Mesenchymal stem cell (in vitro differentiated cells and primary cell): Measurements from ENCODE around the gene PKD1L1. TPM values are rescaled to one million over a fixed set of nuclear protein-coding genes. Genes with fewer than 3 reads are reported as not detected.

Experiments
- DNase-seq: peaks from one replicate; pipeline ENCODE4 v3.0.0-alpha.2; 2013
- H2AFZ ChIP-seq: one replicate; pipeline ENCODE4 v1.6.1; 2013; ENCODE audit warnings: low read depth, mild to moderate bottlenecking, control low read depth, inconsistent platforms, low read length, moderate library complexity
- H2AK5ac ChIP-seq: 2 replicates; pipeline ENCODE4 v1.6.1; 2013; ENCODE audit warnings: low read length, moderate library complexity, mild to moderate bottlenecking, inconsistent platforms; ENCODE audit not compliant: severe bottlenecking
- H2BK120ac ChIP-seq: one replicate; pipeline ENCODE4 v1.6.1; 2013; ENCODE audit warnings: low read depth, mild to moderate bottlenecking, inconsistent platforms, low read length, moderate library complexity
- H2BK12ac ChIP-seq, 2 experiments: one replicate each; pipeline ENCODE4 v1.6.1; 2013; ENCODE audit warnings: inconsistent platforms in 2 of 2, low read length in 2 of 2, mild to moderate bottlenecking in 2 of 2, moderate library complexity in 2 of 2, control low read depth in 1 of 2
- H2BK15ac ChIP-seq: one replicate; pipeline ENCODE4 v1.6.1; 2013; ENCODE audit warnings: mild to moderate bottlenecking, low read depth, inconsistent platforms; ENCODE audit not compliant: poor library complexity, severe bottlenecking
- H2BK5ac ChIP-seq: 2 replicates; pipeline ENCODE4 v1.6.1; 2013; ENCODE audit warnings: low read depth, mild to moderate bottlenecking, low read length, control low read depth, inconsistent platforms; ENCODE audit not compliant: poor library complexity, severe bottlenecking
- H3K14ac ChIP-seq, 2 experiments: one replicate each; pipeline ENCODE4 v1.6.1; 2013; ENCODE audit warnings: inconsistent platforms in 2 of 2, low read length in 2 of 2, control low read depth in 1 of 2, mild to moderate bottlenecking in 1 of 2, moderate library complexity in 1 of 2
- H3K18ac ChIP-seq, 2 experiments: one replicate each; pipeline ENCODE4 v1.6.1; 2013; ENCODE audit warnings: inconsistent platforms in 2 of 2, low read length in 2 of 2, control low read depth in 1 of 2, low read depth in 1 of 2, mild to moderate bottlenecking in 1 of 2
- H3K23ac ChIP-seq, 2 experiments: one replicate each; pipeline ENCODE4 v1.6.1; 2013; ENCODE audit warnings: inconsistent platforms in 2 of 2, low read length in 2 of 2, mild to moderate bottlenecking in 2 of 2, moderate library complexity in 2 of 2, control low read depth in 1 of 2
- H3K27ac ChIP-seq: 2 replicates; pipeline ENCODE4 v1.5.1; 2013; ENCODE audit warnings: mild to moderate bottlenecking, moderate library complexity, low read length, control low read depth, inconsistent platforms; ENCODE audit not compliant: poor library complexity, severe bottlenecking
- H3K27me3 ChIP-seq, 2 experiments: 2 replicates each; pipeline versions ENCODE4 v1.6.1 to v1.7.0; 2013; ENCODE audit warnings: low read length in 2 of 2, mild to moderate bottlenecking in 2 of 2, moderate library complexity in 2 of 2, control low read depth in 1 of 2, inconsistent platforms in 1 of 2; ENCODE audit not compliant: control insufficient read depth in 1 of 2, insufficient read depth in 1 of 2
- H3K36me3 ChIP-seq, 2 experiments: 2 replicates each; pipeline versions ENCODE4 v1.6.1 to v1.7.0; 2013; ENCODE audit warnings: low read length in 2 of 2, control low read depth in 1 of 2, inconsistent platforms in 1 of 2, low read depth in 1 of 2, mild to moderate bottlenecking in 1 of 2; ENCODE audit not compliant: insufficient read depth in 2 of 2, control insufficient read depth in 1 of 2
- H3K4ac ChIP-seq, 2 experiments: one replicate each; pipeline ENCODE4 v1.6.1; 2013; ENCODE audit warnings: inconsistent platforms in 2 of 2, low read length in 2 of 2, mild to moderate bottlenecking in 2 of 2, moderate library complexity in 2 of 2, control low read depth in 1 of 2, low read depth in 1 of 2
- H3K4me1 ChIP-seq: 2 replicates; pipeline ENCODE4 v1.6.1; 2013; ENCODE audit warnings: low read depth, low read length, control low read depth; ENCODE audit not compliant: control insufficient read depth, insufficient read depth
- H3K4me2 ChIP-seq: 2 replicates; pipeline ENCODE4 v1.6.1; 2013; ENCODE audit warnings: low read length, mild to moderate bottlenecking, inconsistent platforms; ENCODE audit not compliant: poor library complexity, severe bottlenecking
- H3K4me3 ChIP-seq, 2 experiments: 2 replicates each; pipeline versions ENCODE4 v1.5.1 to v1.7.0; 2013; ENCODE audit warnings: low read length in 2 of 2, mild to moderate bottlenecking in 2 of 2, control low read depth in 1 of 2, low read depth in 1 of 2; ENCODE audit not compliant: insufficient read depth in 1 of 2
- H3K79me1 ChIP-seq: replicated peaks from 2 replicates; pipeline ENCODE4 v1.6.1; 2013; ENCODE audit warnings: mild to moderate bottlenecking, control low read depth, low read length, inconsistent platforms; ENCODE audit not compliant: poor library complexity, severe bottlenecking
- H3K9ac ChIP-seq: 2 replicates; pipeline ENCODE4 v1.7.0; 2013; ENCODE audit warnings: mild to moderate bottlenecking, low read length, moderate library complexity
- H3K9me3 ChIP-seq: 2 replicates; pipeline ENCODE4 v1.7.0; 2013; ENCODE audit warnings: mild to moderate bottlenecking, low read length; ENCODE audit not compliant: control insufficient read depth
- H4K8ac ChIP-seq: one replicate; pipeline ENCODE4 v1.6.1; 2013; ENCODE audit warnings: inconsistent platforms, mild to moderate bottlenecking, low read length, moderate library complexity
- H4K91ac ChIP-seq: one replicate; pipeline ENCODE4 v1.6.1; 2013; ENCODE audit warnings: mild to moderate bottlenecking, low read length, inconsistent platforms
- WGBS: methylation state at CpG from one replicate; pipeline ENCODE4 v1.1.7; 2013; ENCODE audit warnings: mixed read lengths; 5-methylcytosine and 5-hydroxymethylcytosine counted together
- polyA plus RNA-seq, 2 experiments: library from polyadenylated mRNA; stranded (reverse); fragments of 200-250 nt; gene quantifications; one replicate each; pipeline ENCODE4 v1.2.3, GENCODE V29; 2013

PKD1L1 gene, protein sequence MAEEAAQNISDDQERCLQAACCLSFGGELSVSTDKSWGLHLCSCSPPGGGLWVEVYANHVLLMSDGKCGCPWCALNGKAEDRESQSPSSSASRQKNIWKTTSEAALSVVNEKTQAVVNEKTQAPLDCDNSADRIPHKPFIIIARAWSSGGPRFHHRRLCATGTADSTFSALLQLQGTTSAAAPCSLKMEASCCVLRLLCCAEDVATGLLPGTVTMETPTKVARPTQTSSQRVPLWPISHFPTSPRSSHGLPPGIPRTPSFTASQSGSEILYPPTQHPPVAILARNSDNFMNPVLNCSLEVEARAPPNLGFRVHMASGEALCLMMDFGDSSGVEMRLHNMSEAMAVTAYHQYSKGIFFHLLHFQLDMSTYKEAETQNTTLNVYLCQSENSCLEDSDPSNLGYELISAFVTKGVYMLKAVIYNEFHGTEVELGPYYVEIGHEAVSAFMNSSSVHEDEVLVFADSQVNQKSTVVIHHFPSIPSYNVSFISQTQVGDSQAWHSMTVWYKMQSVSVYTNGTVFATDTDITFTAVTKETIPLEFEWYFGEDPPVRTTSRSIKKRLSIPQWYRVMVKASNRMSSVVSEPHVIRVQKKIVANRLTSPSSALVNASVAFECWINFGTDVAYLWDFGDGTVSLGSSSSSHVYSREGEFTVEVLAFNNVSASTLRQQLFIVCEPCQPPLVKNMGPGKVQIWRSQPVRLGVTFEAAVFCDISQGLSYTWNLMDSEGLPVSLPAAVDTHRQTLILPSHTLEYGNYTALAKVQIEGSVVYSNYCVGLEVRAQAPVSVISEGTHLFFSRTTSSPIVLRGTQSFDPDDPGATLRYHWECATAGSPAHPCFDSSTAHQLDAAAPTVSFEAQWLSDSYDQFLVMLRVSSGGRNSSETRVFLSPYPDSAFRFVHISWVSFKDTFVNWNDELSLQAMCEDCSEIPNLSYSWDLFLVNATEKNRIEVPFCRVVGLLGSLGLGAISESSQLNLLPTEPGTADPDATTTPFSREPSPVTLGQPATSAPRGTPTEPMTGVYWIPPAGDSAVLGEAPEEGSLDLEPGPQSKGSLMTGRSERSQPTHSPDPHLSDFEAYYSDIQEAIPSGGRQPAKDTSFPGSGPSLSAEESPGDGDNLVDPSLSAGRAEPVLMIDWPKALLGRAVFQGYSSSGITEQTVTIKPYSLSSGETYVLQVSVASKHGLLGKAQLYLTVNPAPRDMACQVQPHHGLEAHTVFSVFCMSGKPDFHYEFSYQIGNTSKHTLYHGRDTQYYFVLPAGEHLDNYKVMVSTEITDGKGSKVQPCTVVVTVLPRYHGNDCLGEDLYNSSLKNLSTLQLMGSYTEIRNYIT (N-terminal part only)
- polyA plus RNA-seq (2013, experiment 1 of 2): 0.03 TPM
- 0.05 TPM for polyA plus RNA-seq (2013, experiment 2 of 2)

- no peaks in the 10 kb centered on the region for H3K27me3 ChIP-seq
- no peak within 1 kb of the TSS for H2BK5ac ChIP-seq
- H3K9me3 ChIP-seq: no peaks in the 10 kb centered on the region
- no peak within 1 kb of the TSS for H3K27ac ChIP-seq
- WGBS: 74% methylated on average over 6 of the region's 7 CpGs
- peak within 1 kb of the TSS in 1 of 2 experiments; percentile 30 for H3K14ac ChIP-seq
- no peaks in the 10 kb centered on the region for H3K79me1 ChIP-seq
- no peak within 1 kb of the TSS for H2BK15ac ChIP-seq
- peak within 1 kb of the TSS; percentile 14 for H4K8ac ChIP-seq
- H2BK120ac ChIP-seq: no peak within 1 kb of the TSS
- peak within 1 kb of the TSS; percentile 17 to 55 for H2BK12ac ChIP-seq
- H3K4ac ChIP-seq: peak within 1 kb of the TSS in 1 of 2 experiments; percentile 43
- no peak within 1 kb of the TSS for H4K91ac ChIP-seq
- peaks cover 11% of the 10 kb centered on the region for H3K4me1 ChIP-seq
- no peak within 1 kb of the TSS for H3K9ac ChIP-seq
- H3K18ac ChIP-seq: peak within 1 kb of the TSS in 1 of 2 experiments; percentile 40
- peaks cover 0 to 3% of the 10 kb centered on the region in 2 experiments for H3K36me3 ChIP-seq
- no peak within 1 kb of the TSS for H3K4me2 ChIP-seq
- no peak for DNase-seq
- no peak within 1 kb of the TSS for H2AFZ ChIP-seq
- no peak within 1 kb of the TSS for H3K4me3 ChIP-seq
- H2AK5ac ChIP-seq: no peak within 1 kb of the TSS
- peak within 1 kb of the TSS in 1 of 2 experiments; percentile 37 for H3K23ac ChIP-seq
Measured at GRCh38 chr7:47948141-47948790, at the start of gene PKD1L1. PKD1L1 (minus strand) TSS chr7:47948466; CDS start chr7:47948440, 26 bp downstream.

DNA sequence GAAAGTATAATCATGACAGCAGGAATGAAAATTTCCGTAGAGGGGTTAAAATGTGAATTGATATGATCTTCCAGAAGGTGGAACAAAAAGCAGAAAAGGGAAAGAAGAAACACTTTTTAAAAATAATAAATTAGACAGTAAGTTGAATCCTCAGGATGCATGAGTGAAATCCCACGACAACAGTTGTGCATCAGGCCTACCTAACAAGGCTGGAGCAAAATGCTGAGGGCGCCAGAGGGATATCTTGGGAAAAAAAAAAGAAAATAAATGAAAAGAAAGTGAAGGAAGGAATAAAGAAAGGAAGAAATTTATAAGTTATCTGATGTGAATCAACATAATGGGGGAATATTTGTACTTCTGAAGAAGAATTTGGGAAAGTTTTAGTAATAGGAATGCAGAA, 44.2 kb upstream of the PKD1L1 start:
- Histone ChIP-seq H3K36me3 (no peaks in the 10 kb centered on the region), H3K23ac (no peak overlapping the region)
- WGBS: 57% methylated on average over 3 of the region's 3 CpGs

DNA sequence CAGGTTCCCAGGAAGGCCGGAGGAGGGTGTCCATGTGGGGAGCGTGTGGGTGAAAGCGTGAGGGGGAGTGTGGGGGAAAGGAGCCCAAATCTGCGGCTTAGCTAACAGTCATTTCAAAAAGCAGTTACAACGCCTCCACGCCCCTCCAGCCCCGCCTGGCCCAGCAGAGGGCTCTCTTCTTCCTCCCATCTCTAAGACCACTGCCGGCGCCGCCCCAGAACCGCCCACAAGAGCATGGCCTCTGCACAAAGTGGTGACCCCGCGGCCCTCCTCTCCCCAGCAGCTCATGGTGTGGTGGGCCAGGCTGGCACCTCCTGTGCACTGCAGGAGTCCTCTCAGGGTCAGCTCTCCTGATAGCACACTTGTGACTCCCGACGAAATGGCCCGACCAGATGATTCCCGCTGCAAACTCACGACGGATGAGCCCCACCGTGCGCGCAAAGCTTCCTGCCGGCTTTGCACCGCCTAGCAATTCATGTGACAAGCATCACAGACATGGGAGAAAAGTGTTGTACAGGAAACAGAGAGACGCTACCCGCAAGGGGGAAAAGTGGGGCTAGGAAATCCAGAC, 43.6 kb upstream of the PKD1L1 start:
- Histone ChIP-seq H2AK5ac (no peak overlapping the region), H3K14ac (peak overlapping the region in 1 of 2 experiments; percentile 83), H3K4me2 (peak overlapping the region; percentile 62), H2BK12ac (peak overlapping the region; percentile 75 to 92), H2BK120ac (peak overlapping the region; percentile 39), H3K36me3 (no peaks in the 10 kb centered on the region), H3K9me3 (no peaks in the 10 kb centered on the region), H2BK15ac (no peak overlapping the region), H2BK5ac (no peak overlapping the region), H3K9ac (peak overlapping the region; percentile 81), H3K18ac (peak overlapping the region; percentile 64 to 98), H3K4me1 (peaks cover 2% of the 10 kb centered on the region), H3K23ac (peak overlapping the region in 1 of 2 experiments; percentile 85), H3K27ac (peak overlapping the region; percentile 22), H3K27me3 (no peaks in the 10 kb centered on the region), H4K91ac (peak overlapping the region; percentile 34), H3K4ac (peak overlapping the region in 1 of 2 experiments; percentile 97), H4K8ac (peak overlapping the region; percentile 74), H3K4me3 (peak overlapping the region; percentile 58 to 84), H2AFZ (peak overlapping the region; percentile 83), H3K79me1 (no peaks in the 10 kb centered on the region)
- WGBS: 1% methylated on average over 25 of the region's 26 CpGs
- DNase-seq: peak; percentile 84

More for the DNA sequence above, 44.2 kb upstream of the PKD1L1 start:
- Histone ChIP-seq H3K9ac (peak overlapping the region; percentile 81), H3K79me1 (no peaks in the 10 kb centered on the region), H3K4me2 (no peak overlapping the region), H3K27me3 (no peaks in the 10 kb centered on the region), H3K4me3 (peak overlapping the region in 1 of 2 experiments; percentile 84), H3K14ac (no peak overlapping the region), H3K9me3 (no peaks in the 10 kb centered on the region), H4K8ac (no peak overlapping the region), H2AK5ac (no peak overlapping the region), H2BK12ac (no peak overlapping the region), H2BK5ac (no peak overlapping the region), H3K18ac (no peak overlapping the region), H2BK120ac (no peak overlapping the region), H3K4me1 (peaks cover 2% of the 10 kb centered on the region), H2BK15ac (no peak overlapping the region), H2AFZ (no peak overlapping the region), H3K27ac (peak overlapping the region; percentile 14), H3K4ac (no peak overlapping the region), H4K91ac (no peak overlapping the region)
- peak; percentile 34 for DNase-seq
